NCI-H2196 (cell line): Measurements from ENCODE around the gene DNAJC1.

Experiments used
- DNase-seq: peaks from one replicate; lab custom pipeline; 2025; ENCODE audit not compliant: unreplicated experiment; lab: John Stamatoyannopoulos, UW

The DNAJC1 gene

GRCh38 chr10:22010539-22010938 is 7.0 kb upstream of the DNAJC1 start:
- DNase-seq: no peak

- DNase-seq: no peak
These were observed 2.9 kb upstream of the DNAJC1 start for GRCh38 chr10:22006379-22006884.

GRCh38 chr10:22005763-22006162 is 2.2 kb upstream of the DNAJC1 start:
- no peak for DNase-seq

- DNase-seq: no peak
These were observed 393 bp upstream of the DNAJC1 start for GRCh38 chr10:22003964-22004281.

DNA sequence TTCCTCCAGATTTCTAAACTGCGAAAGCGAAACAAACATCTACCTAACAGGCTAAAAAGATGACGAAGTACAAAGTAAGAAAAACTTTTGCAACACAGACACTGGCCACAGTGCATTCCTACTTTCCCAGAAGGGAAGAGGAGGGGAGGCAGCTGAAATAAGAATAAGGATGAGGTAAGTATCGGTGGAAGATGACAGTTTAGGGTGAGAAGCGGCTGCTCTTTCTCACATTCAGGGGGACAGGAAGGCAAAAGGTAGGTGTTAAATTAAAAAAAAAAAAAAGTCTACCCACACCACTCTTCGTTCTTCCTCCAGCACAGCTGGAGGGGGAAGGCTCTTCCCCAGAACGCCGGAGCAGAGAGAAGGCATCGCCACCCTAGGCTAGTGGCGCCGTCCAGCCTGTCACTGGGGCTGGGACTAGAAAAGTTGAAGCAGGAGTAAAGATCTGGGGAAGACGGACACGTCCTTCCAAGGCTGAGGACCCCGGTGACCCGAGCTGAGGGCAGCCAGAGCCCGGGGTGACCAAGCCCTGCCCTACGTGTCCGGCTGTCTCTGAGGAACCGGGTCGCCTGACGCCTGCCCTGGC is 846 bp downstream of the DNAJC1 start:
- no peak for DNase-seq

DNA sequence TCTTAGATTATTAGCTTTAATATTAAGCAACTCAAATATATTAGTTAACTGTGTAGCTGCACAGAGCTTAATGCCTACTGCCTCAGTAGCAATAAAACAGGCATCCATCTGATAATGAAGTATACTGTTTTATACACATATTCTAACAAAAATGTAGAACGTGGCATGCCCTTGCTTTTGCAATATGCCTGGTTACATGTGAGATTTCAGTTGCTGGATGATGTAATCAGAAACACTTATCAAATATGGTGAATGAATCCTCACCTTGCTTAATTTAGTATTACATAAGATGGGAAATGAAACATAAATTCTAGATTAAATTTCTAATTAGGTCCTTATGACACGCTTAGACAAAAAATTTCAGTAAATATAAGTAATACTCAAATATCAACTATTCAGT is 8.0 kb downstream of the DNAJC1 start:
- DNase-seq: no peak

- DNase-seq: no peak
These were observed 10.0 kb downstream of the DNAJC1 start for GRCh38 chr10:21993360-21994001.

GRCh38 chr10:21991785-21992184 is 11.7 kb downstream of the DNAJC1 start:
- no peak for DNase-seq

- DNase-seq: no peak
These were observed 13.1 kb downstream of the DNAJC1 start for GRCh38 chr10:21990449-21990848.

GRCh38 chr10:21989453-21990154 is 13.9 kb downstream of the DNAJC1 start:
- DNase-seq: peak; percentile 49

DNA sequence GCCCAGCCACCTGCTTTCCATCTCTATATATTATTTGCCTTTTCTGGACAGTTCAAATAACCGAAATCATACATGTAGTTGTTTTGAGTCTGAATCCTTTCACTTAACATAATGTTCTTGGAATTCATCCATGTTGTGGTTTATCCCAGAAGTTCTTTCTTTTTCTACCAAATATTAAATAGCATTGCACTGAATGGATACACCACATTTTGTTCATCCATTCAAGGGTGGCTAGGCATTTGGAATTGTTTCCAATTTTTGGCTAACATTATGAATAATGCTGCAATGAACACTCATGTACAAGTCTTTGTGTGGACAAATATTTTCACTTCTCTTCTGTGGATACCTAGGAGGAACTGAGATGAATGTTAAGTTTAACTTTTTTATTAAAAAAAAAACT is 18.0 kb downstream of the DNAJC1 start:
- DNase-seq: no peak

DNA sequence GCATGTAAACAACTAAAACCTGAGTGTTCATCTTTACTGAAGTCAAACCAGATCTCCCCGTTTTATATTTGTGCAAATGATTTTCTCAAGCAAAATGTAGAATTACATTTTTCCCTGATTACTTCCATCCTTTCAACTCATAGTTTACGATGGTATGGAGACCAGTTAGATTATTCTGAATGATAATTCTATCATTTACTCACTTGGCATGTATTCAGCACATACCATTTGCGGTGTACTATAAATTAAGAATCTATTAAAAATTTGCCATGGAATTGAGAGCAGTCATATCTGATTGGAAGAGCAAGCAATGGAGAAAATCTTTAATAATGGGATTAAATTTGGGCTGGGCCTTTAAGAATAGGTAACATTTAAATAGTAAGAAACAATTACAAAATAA is 22.4 kb downstream of the DNAJC1 start:
- DNase-seq: no peak

DNA sequence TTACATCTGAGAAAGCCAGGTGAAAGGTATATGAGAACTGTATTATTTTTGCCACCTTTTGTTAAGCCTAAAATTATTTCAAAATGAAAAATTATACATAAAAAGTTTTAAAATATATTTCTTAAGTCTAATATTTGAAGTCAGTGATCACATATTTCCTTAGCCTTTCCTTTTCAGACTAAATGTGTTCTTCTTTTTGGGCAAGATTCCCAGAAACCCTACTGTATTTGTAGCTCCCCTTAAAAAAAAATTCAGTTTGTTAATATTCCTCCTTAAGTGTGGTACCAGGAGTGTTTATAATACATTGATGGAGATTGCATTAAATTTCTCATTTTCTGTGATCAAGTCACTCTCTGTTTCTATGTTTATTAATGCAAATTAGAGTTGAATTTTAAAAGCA is 22.8 kb downstream of the DNAJC1 start:
- DNase-seq: no peak

DNA sequence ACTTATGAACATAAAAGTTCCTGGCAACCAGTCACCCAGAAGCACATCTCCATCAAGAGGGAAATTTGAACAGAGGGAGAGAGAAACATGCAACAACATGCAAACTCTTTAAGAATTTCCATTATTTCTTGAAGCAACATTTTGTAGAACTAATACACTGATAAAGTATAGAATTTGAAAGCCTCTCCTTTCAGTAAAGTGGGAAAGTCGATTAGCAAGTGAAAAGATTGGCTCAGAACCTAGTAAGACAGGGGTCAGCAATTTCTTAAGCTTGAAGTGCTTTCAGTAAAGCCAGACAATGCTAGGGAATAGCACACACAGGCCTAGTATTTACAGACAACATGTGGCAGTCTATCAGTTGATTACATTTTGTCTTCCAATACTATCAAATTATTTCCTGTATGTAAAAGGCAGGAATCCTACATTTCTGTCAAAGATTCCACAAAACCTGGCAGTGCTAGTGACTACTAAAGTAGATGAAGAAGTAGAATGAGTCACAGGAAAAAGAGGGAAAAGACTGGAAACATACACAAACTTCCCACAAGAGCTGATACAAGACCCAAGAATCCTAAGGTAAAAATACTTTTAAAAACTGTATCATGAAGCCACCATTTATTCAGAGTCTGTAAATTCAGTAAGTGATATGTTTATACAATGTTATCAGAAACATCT is 25.2 kb downstream of the DNAJC1 start:
- DNase-seq: no peak

GRCh38 chr10:21976739-21977138 is 26.8 kb downstream of the DNAJC1 start:
- no peak for DNase-seq

- no peak for DNase-seq
These were observed 27.2 kb downstream of the DNAJC1 start for GRCh38 chr10:21976280-21976679.

- peak; percentile 57 for DNase-seq
These were observed 28.0 kb downstream of the DNAJC1 start for GRCh38 chr10:21975378-21975990.

- DNase-seq: no peak
These were observed 30.9 kb downstream of the DNAJC1 start for GRCh38 chr10:21972584-21972983.

DNA sequence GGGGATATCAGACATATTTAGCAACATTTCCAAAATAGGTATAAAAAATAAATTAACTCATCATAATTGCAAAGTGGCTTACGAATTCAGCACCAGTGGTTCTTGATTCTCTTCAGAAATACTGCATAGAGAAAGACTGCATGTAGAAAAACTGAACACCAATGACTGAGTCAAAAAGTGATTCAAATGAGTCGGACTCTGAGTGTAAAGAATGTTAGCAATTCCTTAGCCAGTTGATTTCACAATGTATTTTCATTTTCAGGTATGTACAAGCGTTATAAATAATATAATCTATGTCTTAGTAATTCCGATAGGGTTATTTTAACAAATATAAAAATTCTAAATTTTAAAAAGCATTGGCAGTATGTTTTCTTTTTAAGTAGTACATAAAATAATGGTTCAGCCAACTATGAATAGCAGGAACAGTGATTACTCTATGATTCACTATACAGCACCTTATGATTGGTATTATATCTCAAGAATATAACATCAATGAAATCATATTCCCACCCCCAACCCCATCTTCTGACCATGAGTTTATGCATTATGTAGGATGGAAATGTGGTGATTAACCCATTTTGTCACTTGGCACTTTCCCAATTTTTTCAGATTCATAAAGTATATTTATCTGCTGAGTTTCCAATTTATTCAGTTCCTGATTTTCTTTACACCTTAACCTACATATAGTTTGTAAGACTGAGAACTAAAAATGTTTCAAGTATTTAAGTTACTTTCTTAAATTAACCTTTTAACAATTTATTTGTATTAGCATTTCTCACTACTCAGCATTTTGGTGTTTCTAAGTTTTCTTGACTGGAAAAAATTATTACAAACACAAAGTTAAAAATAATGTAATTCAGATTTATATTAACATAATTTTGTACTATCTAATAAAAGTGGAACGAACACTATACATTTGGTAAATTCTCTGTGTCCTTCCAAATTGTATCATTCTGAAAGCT is 33.9 kb downstream of the DNAJC1 start:
- no peak for DNase-seq

- DNase-seq: no peak
These were observed 38.4 kb downstream of the DNAJC1 start for GRCh38 chr10:21964983-21965665.
